HepG2 (cell line): ENCODE measurements around the gene CCNO. TPM values are rescaled to one million over a fixed set of nuclear protein-coding genes. Genes with fewer than 3 reads are reported as not detected.

Source experiments
- ATAC-seq: fragments of 200-7000 bp; cut with Tn5 transposase; 3 replicates; pipeline ENCODE4 v1.9.1; 2020; ENCODE audit warnings: mild to moderate bottlenecking, moderate library complexity
- BruUV-seq: library from RNA; stranded (reverse); fragments of 400-500 nt; replicated peaks from 2 replicates; lab custom pipeline; 2021; lab: Mats Ljungman, UMichigan
- CTCF ChIA-PET: fragments of 300-600 bp; formaldehyde crosslinking; extraction: SDS; loops from one replicate; lab custom pipeline; 2021; ENCODE audit warnings: low total read pairs, inconsistent platforms, low intra/inter-chr PET ratio; lab: Yijun Ruan, JAX
- POLR2A ChIA-PET: fragments of 350-600 bp; sonication (Branson Sonifier 250); formaldehyde crosslinking; loops from one replicate; lab custom pipeline; 2020; ENCODE audit warnings: antibody characterized with exemption, inconsistent platforms; lab: Yijun Ruan, JAX
- DNase-seq: peaks from one replicate; pipeline ENCODE4 v3.0.0-alpha.2; 2015; ENCODE audit warnings: low spot score
- FAIRE-seq: peaks from 3 replicates; lab custom pipeline; 2011; peaks lifted over from hg19 to GRCh38; lab: Jason Lieb, UNC
- H2AFZ ChIP-seq: one replicate; pipeline ENCODE4 v1.6.1; 2011; ENCODE audit warnings: low read length, inconsistent platforms
- H3K27ac ChIP-seq: fragments of 300-600 bp; 3 replicates; pipeline ENCODE4 v1.8.0; 2011; ENCODE audit warnings: mixed run types, mild to moderate bottlenecking, mixed read lengths, low read length, inconsistent platforms; ENCODE audit not compliant: insufficient read depth; ENCODE audit errors: extremely low read length
- H3K27me3 ChIP-seq, 2 experiments: fragments of 200-600 bp in 1 of 2; 2 replicates in 1 of 2; 3 replicates in 1 of 2; pipeline versions ENCODE4 v1.6.0 to v1.8.0; 2011; ENCODE audit warnings: low read length in 2 of 2, mild to moderate bottlenecking in 2 of 2, moderate library complexity in 2 of 2, inconsistent platforms in 1 of 2; ENCODE audit not compliant: insufficient read depth in 2 of 2, control insufficient read depth in 1 of 2
- H3K36me3 ChIP-seq, 2 experiments: fragments of 200-600 bp in 1 of 2; replicated peaks in 1 of 2; 2 replicates in 1 of 2; 3 replicates in 1 of 2; pipeline versions ENCODE4 v1.5.1 to v1.8.0; 2011; ENCODE audit warnings: low read length in 2 of 2, inconsistent platforms in 1 of 2; ENCODE audit not compliant: insufficient read depth in 2 of 2, control insufficient read depth in 1 of 2
- H3K4me1 ChIP-seq: 2 replicates; pipeline ENCODE4 v1.5.1; 2012; ENCODE audit warnings: low read length, inconsistent platforms; ENCODE audit not compliant: insufficient read depth
- H3K4me2 ChIP-seq: 2 replicates; pipeline ENCODE4 v1.6.0; 2011; ENCODE audit warnings: low read depth, low read length, inconsistent platforms
- H3K4me3 ChIP-seq, 3 experiments: fragments of 200-600 bp in 1 of 3; sonication (generic), shearing (Covaris generic) in 1 of 3; replicated peaks in 1 of 3; 2 replicates each; pipeline ENCODE4 v1.5.1; 2011 to 2016; ENCODE audit warnings: low read length in 3 of 3, inconsistent platforms in 2 of 3, low read depth in 2 of 3, mild to moderate bottlenecking in 2 of 3, control low read depth in 1 of 3, mixed read lengths in 1 of 3; ENCODE audit not compliant: insufficient read depth in 1 of 3
- H3K79me2 ChIP-seq: one replicate; pipeline ENCODE4 v1.6.1; 2011; ENCODE audit warnings: low read length, inconsistent platforms; ENCODE audit not compliant: insufficient read depth
- H3K9ac ChIP-seq: 2 replicates; pipeline ENCODE4 v1.6.0; 2011; ENCODE audit warnings: mild to moderate bottlenecking, low read depth, low read length, inconsistent platforms; ENCODE audit not compliant: insufficient read depth
- H3K9me3 ChIP-seq: 2 replicates; pipeline ENCODE4 v1.5.1; 2012; ENCODE audit warnings: mild to moderate bottlenecking, low read length
- H4K20me1 ChIP-seq: 2 replicates; pipeline ENCODE4 v1.6.0; 2011; ENCODE audit warnings: inconsistent platforms, mild to moderate bottlenecking, low read length, moderate library complexity; ENCODE audit not compliant: insufficient read depth
- CENPT ChIP-seq: sonication (generic); formaldehyde crosslinking; IDR thresholded peaks from 2 replicates; pipeline ENCODE4 v1.8.0; 2022; ENCODE audit warnings: low read depth, mild to moderate bottlenecking, moderate library complexity, missing genetic modification reagents
- MAX ChIP-seq: IDR thresholded peaks from 2 replicates; pipeline ENCODE4 v1.6.1; 2012; ENCODE audit warnings: inconsistent platforms
- NFAT5 ChIP-seq: sonication (generic); formaldehyde crosslinking; IDR thresholded peaks from 2 replicates; pipeline ENCODE4 v1.4.0; 2020; ENCODE audit warnings: missing genetic modification reagents
- NFE2L1 ChIP-seq: sonication (generic); formaldehyde crosslinking; IDR thresholded peaks from 2 replicates; pipeline ENCODE4 v1.4.0; 2020; ENCODE audit warnings: missing genetic modification reagents, mild to moderate bottlenecking, borderline replicate concordance
- SIX1 ChIP-seq: sonication (generic); formaldehyde crosslinking; IDR thresholded peaks from 2 replicates; pipeline ENCODE4 v1.4.0; 2020; ENCODE audit warnings: missing genetic modification reagents, borderline replicate concordance
- SPEN ChIP-seq: sonication (generic); formaldehyde crosslinking; IDR thresholded peaks from 2 replicates; pipeline ENCODE4 v1.5.1; 2020; ENCODE audit warnings: low read depth, mild to moderate bottlenecking, missing genetic modification reagents
- U2AF1 ChIP-seq: fragments of 200-400 bp; formaldehyde crosslinking; optimal IDR thresholded peaks from 2 replicates; pipeline ENCODE3; 2017; ENCODE audit warnings: mild to moderate bottlenecking, low read depth, low read length
- ZBTB26 ChIP-seq: IDR thresholded peaks from 2 replicates; pipeline ENCODE4 v1.6.1; 2016; ENCODE audit warnings: missing compliant biosample characterization, missing genetic modification reagents, borderline replicate concordance
- ZNF136 ChIP-seq: sonication (generic); formaldehyde crosslinking; IDR thresholded peaks from 2 replicates; pipeline ENCODE4 v1.8.1; 2022; ENCODE audit warnings: low read depth, mild to moderate bottlenecking, moderate library complexity, missing genetic modification reagents
- ZNF709 ChIP-seq: sonication (generic); formaldehyde crosslinking; IDR thresholded peaks from 2 replicates; pipeline ENCODE4 v1.5.0; 2020; ENCODE audit warnings: mild to moderate bottlenecking, missing genetic modification reagents
- ZNF761 ChIP-seq: sonication (generic); formaldehyde crosslinking; conservative IDR thresholded peaks from 2 replicates; pipeline ENCODE4 v1.4.0; 2020; ENCODE audit warnings: mild to moderate bottlenecking, missing genetic modification reagents
- ZNF850 ChIP-seq: sonication (generic); formaldehyde crosslinking; conservative IDR thresholded peaks from 2 replicates; pipeline ENCODE4 v1.9.0; 2021; ENCODE audit warnings: mild to moderate bottlenecking, missing genetic modification reagents
- WGBS: methylation state at CpG from one replicate; pipeline ENCODE4 v1.1.6; 2017; ENCODE audit warnings: low lambda C conversion rate; 5-methylcytosine and 5-hydroxymethylcytosine counted together
- in situ Hi-C: cut with HindIII; loops from 2 replicates; pipeline ENCODE4 v1.10.0; 2017; ENCODE audit warnings: low pct_unique_long_range_greater_than_20kb; ENCODE audit not compliant: extremely low pct_ligation_motif_present
- intact Hi-C: fragments of 100-400 bp; cut with micrococcal nuclease; formaldehyde crosslinking; loops from one replicate; pipeline ENCODE4 v1.10.0; 2022; ENCODE audit not compliant: unreplicated experiment
- polyA plus RNA-seq, 8 experiments: library from polyadenylated mRNA; depleted of rRNA in 3 of 8; stranded (reverse) in 7 of 8; unstranded in 1 of 8; fragments of >200 nt; fragmentation: Illumina TruSeq in 4 of 8; extraction: Trizol in 4 of 8; gene quantifications; 2 replicates each; pipeline versions ENCODE4 v1.2.1 to v1.2.3, GENCODE V29; 2011 to 2016; ENCODE audit warnings: low read depth in 4 of 8, missing spikeins in 1 of 8, mixed read lengths in 1 of 8; ENCODE audit not compliant: insufficient read depth in 1 of 8
- total RNA-seq, 5 experiments: library from RNA; depleted of rRNA; stranded (reverse); fragments of >200 nt; fragmentation: Illumina TruSeq; extraction: Trizol; gene quantifications; 2 replicates each; pipeline ENCODE4 v1.2.3, GENCODE V29; 2016; ENCODE audit warnings: low read depth in 1 of 5

CCNO gene
- total and polyA plus RNA-seq, 2 of the 13 experiments (the other 11 are each of a cell fraction or from before 2014, with no cell fraction given), result 0.07 TPM; not detected in 1

- TF ChIP-seq ZNF850 (CRISPR knock-in tag) (no peak), MAX (no peak)
Measured at GRCh38 chr5:55218967-55219366, 14.4 kb downstream of the CCNO start (continued).

- Histone ChIP-seq H3K4me2 (no peak overlapping the region), H3K27me3 (peaks cover 0 to 6% of the 10 kb centered on the region in 2 experiments; a peak in 1 of 5 replicates), H4K20me1 (no peaks in the 10 kb centered on the region), H3K79me2 (no peaks in the 10 kb centered on the region), H3K4me3 (no peak overlapping the region), H3K9ac (no peak overlapping the region), H3K36me3 (no peaks in the 10 kb centered on the region), H3K9me3 (no peaks in the 10 kb centered on the region), H3K4me1 (no peaks in the 10 kb centered on the region), H2AFZ (no peak overlapping the region), H3K27ac (no peak overlapping the region)
- BruUV-seq, result no TSS peak
- in situ Hi-C loops, result no loop called here
- FAIRE-seq (no peak), DNase-seq (no peak), ATAC-seq (no peak)
- ChIA-PET POLR2A (no interaction called here), CTCF (no interaction called here)
- WGBS, result 24% methylated on average over 2 of the region's 2 CpGs
- intact Hi-C loops, result no loop called here
- TF ChIP-seq NFE2L1 (CRISPR knock-in tag) (no peak), U2AF1 (no peak), ZNF709 (CRISPR knock-in tag) (no peak), SPEN (CRISPR knock-in tag) (no peak), CENPT (no peak), SIX1 (CRISPR knock-in tag) (no peak), NFAT5 (CRISPR knock-in tag) (no peak), ZBTB26 (CRISPR knock-in tag) (no peak), ZNF136 (CRISPR knock-in tag) (no peak), ZNF761 (no peak)
Measured at GRCh38 chr5:55211184-55211874, 22.1 kb downstream of the CCNO start.
